ENCODE data around the gene RAB36. TPM values are rescaled to one million over a fixed set of nuclear protein-coding genes. Genes with fewer than 3 reads are reported as not detected.

Gene RAB36
- total and polyA plus RNA-seq, 2 donors (not counting 1 experiment from before 2014, with no cell fraction given) = 1.1 to 3.3 TPM

DNA sequence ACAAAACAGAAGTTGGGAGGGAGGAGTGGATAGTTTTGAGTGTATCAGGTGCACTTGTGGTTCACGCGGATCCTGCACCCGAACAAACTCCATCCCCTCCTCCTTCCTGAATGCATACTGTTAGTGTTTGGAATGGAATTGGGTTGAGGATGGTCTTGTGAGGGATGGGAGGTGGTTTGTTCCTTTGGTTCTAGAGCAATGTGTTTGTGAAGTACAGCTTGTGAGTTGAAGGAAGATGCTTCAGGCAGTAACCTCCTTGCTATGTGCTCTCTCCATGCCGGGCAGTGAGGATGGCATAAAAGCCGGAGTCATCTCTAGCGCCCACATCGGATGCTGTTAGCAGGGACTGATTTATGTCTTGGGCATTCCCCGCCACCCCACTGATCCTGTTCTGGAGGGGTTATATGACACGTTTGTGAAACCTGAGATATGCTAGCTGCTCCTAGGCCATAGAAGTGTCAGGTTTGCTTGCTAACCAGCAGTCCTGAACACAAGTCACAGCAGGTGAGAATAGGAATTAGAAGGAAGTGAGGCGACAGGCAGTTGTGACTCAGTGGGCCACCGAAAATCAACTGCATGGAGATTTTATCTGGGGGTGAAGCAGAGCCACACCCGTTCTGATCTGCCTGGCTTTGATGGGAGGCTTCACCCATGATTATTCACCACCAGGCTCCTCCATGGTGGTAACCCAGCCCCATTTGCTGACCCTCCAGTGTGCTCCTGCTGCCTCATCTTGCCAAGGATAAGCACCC lies 37.2 kb downstream of the RAB36 start:
- peak overlapping the region; percentile 78 for H3K27ac Mint-ChIP-seq

More for the DNA sequence above, 37.2 kb downstream of the RAB36 start:
- ChIA-PET CTCF (interaction anchor here (0.8 to 16.5 kb wide), 9 partner anchors 8 to 223 kb away, joined by 3 to 494 read pairs (median 4); no protein-coding TSS in a partner anchor), POLR2A (interaction anchor here (1.9 kb wide), 2 partner anchors 94 to 100 kb away, joined by 4 to 6 read pairs; no protein-coding TSS in a partner anchor)
- Mint-ChIP-seq H3K9me3 (ENCODE audit: insufficient read depth) (no peaks in the 10 kb centered on the region), H3K4me3 (peak overlapping the region; percentile 91), H3K4me1 (peaks cover 52% of the 10 kb centered on the region), H3K27me3 (peaks cover 7% of the 10 kb centered on the region)
- Histone ChIP-seq H3K79me2 (ENCODE audit: control insufficient read depth, insufficient read depth, low read length) (peaks cover 65% of the 10 kb centered on the region), H3K9ac (ENCODE audit: low read length) (peak overlapping the region; percentile 65), H3K27me3 (replicated peaks in 1 of 4; ENCODE audit: control extremely low read depth in 1 of 4, control insufficient read depth in 3 of 4, insufficient read depth in 4 of 4, low read length in 3 of 4) (peaks cover 0 to 11% (median 3%) of the 10 kb centered on the region in 4 experiments), H3K36me3 (replicated peaks in 1 of 2; ENCODE audit: control extremely low read depth in 1 of 2, control insufficient read depth in 1 of 2, extremely low read depth in 1 of 2, insufficient read depth in 2 of 2, low read length in 1 of 2) (no peaks in the 10 kb centered on the region), H3K27ac (ENCODE audit: low read length in 2 of 2) (no peak overlapping the region), H4K20me1 (ENCODE audit: control insufficient read depth, insufficient read depth, low read length, poor library complexity, severe bottlenecking) (peaks cover 49% of the 10 kb centered on the region), H3K4me2 (replicated peaks; ENCODE audit: low read depth, low read length, poor library complexity, severe bottlenecking) (peak overlapping the region; percentile 78), H3K4me1 (ENCODE audit: control insufficient read depth in 2 of 2, insufficient read depth in 2 of 2, low read length in 2 of 2) (peaks cover 57 to 87% of the 10 kb centered on the region in 2 donors), H3K4me3 (ENCODE audit: control extremely low read depth in 1 of 5, extremely low read depth in 1 of 5, insufficient read depth in 1 of 5, low read depth in 2 of 5, low read length in 4 of 5) (peak overlapping the region; percentile 43 to 75 (median 67)), H2AFZ (ENCODE audit: insufficient read depth, low read depth, low read length, poor library complexity, severe bottlenecking) (peak overlapping the region; percentile 62), H3K9me3 (ENCODE audit: control extremely low read depth in 1 of 3, control insufficient read depth in 2 of 3, insufficient read depth in 1 of 3, low read length in 2 of 3) (no peaks in the 10 kb centered on the region)
- intact Hi-C loops (cut with micrococcal nuclease) = loop anchor here (1.0 to 5.0 kb wide), 2 partner anchors 35 to 38 kb away; partner anchors contain the start of gene RAB36
- TF ChIP-seq, protein P1, sequence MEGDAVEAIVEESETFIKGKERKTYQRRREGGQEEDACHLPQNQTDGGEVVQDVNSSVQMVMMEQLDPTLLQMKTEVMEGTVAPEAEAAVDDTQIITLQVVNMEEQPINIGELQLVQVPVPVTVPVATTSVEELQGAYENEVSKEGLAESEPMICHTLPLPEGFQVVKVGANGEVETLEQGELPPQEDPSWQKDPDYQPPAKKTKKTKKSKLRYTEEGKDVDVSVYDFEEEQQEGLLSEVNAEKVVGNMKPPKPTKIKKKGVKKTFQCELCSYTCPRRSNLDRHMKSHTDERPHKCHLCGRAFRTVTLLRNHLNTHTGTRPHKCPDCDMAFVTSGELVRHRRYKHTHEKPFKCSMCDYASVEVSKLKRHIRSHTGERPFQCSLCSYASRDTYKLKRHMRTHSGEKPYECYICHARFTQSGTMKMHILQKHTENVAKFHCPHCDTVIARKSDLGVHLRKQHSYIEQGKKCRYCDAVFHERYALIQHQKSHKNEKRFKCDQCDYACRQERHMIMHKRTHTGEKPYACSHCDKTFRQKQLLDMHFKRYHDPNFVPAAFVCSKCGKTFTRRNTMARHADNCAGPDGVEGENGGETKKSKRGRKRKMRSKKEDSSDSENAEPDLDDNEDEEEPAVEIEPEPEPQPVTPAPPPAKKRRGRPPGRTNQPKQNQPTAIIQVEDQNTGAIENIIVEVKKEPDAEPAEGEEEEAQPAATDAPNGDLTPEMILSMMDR (IDR thresholded peaks at IDR 0.05) = no peak
- TF ChIP-seq EZH2 (IDR thresholded peaks at IDR 0.05; ENCODE audit: borderline replicate concordance, insufficient read depth, low read depth, low read length, poor library complexity, severe bottlenecking) = no peak
- no peak for ATAC-seq (ENCODE audit: low read depth)
- WGBS (ENCODE audit: insufficient coverage) = 10% methylated on average over 8 of the region's 12 CpGs
- DNase-seq = peak; percentile 63

All from B cell (primary cell).